K562 (cell line): Measurements from ENCODE around the gene LONRF2. TPM values are rescaled to one million over a fixed set of nuclear protein-coding genes. Genes with fewer than 3 reads are reported as not detected.

Source experiments
- BCLAF1 ChIP-seq, 2 experiments: fragments of 450-650 bp in 1 of 2; IDR thresholded peaks; 2 replicates each; pipeline ENCODE4 v1.6.1; 2011 to 2017; ENCODE audit warnings: low read depth in 2 of 2, antibody characterized with exemption in 1 of 2, borderline replicate concordance in 1 of 2, low read length in 1 of 2, mild to moderate bottlenecking in 1 of 2, mixed read lengths in 1 of 2; ENCODE audit not compliant: control insufficient read depth in 1 of 2
- CGGBP1 ChIP-seq: fragments of 250-450 bp; sonication (Bioruptor Pico); IDR thresholded peaks from 2 replicates; pipeline ENCODE4 v1.9.0; 2021; ENCODE audit warnings: mild to moderate bottlenecking
- ELF2 ChIP-seq: fragments of 250-450 bp; sonication (Bioruptor Pico); IDR thresholded peaks from 2 replicates; pipeline ENCODE4 v1.5.0; 2021; ENCODE audit warnings: mild to moderate bottlenecking
- ELK3 ChIP-seq: fragments of 450-650 bp; formaldehyde crosslinking; IDR thresholded peaks from 2 replicates; pipeline ENCODE4 v1.4.0; 2020; ENCODE audit warnings: mild to moderate bottlenecking
- HDGF ChIP-seq: fragments of 450-650 bp; IDR thresholded peaks from 2 replicates; pipeline ENCODE4 v1.6.1; 2016
- HSF4 ChIP-seq: fragments of 250-450 bp; sonication (Bioruptor Pico); IDR thresholded peaks from 2 replicates; pipeline ENCODE4 v2.1.2; 2022; ENCODE audit warnings: mild to moderate bottlenecking, moderate library complexity, borderline replicate concordance
- MXD1 ChIP-seq: fragments of 250-450 bp; sonication (Bioruptor Pico); IDR thresholded peaks from 2 replicates; pipeline ENCODE4 v1.8.0; 2021; ENCODE audit warnings: borderline replicate concordance, mild to moderate bottlenecking, moderate library complexity; ENCODE audit not compliant: poor library complexity, severe bottlenecking
- NELFE ChIP-seq: IDR thresholded peaks from 2 replicates; pipeline ENCODE4 v1.6.1; 2011; ENCODE audit warnings: mild to moderate bottlenecking; ENCODE audit not compliant: insufficient read depth, insufficient read length
- NFIC ChIP-seq: fragments of 450-650 bp; IDR thresholded peaks from 2 replicates; pipeline ENCODE4 v1.6.1; 2017; ENCODE audit warnings: mild to moderate bottlenecking, inconsistent platforms
- NR2C2 ChIP-seq, 2 experiments: fragments of 200-800 bp in 1 of 2; sonication (Bioruptor generic) in 1 of 2; sonication (generic) in 1 of 2; formaldehyde crosslinking in 1 of 2; IDR thresholded peaks; 2 replicates each; pipeline versions ENCODE4 v1.6.1 to v1.8.0; 2016 to 2022; ENCODE audit warnings: mild to moderate bottlenecking in 1 of 2, missing compliant biosample characterization in 1 of 2, missing genetic modification characterization in 1 of 2, missing genetic modification reagents in 1 of 2
- POU5F1 ChIP-seq: fragments of 150-350 bp; IDR thresholded peaks from 2 replicates; pipeline ENCODE4 v1.6.1; 2014; ENCODE audit warnings: borderline replicate concordance, low read length, low read depth, mild to moderate bottlenecking; ENCODE audit not compliant: partially characterized antibody
- SRSF3 ChIP-seq: fragments of 200-400 bp; formaldehyde crosslinking; IDR thresholded peaks from 2 replicates; pipeline ENCODE4 v1.6.1; 2016; ENCODE audit warnings: mild to moderate bottlenecking, low read length, moderate library complexity; ENCODE audit not compliant: insufficient read depth
- TAF7 ChIP-seq: fragments of 450-650 bp; IDR thresholded peaks from 2 replicates; pipeline ENCODE4 v1.6.1; 2016; ENCODE audit warnings: missing genetic modification characterization, missing compliant biosample characterization
- TEAD4 ChIP-seq, 2 experiments: sonication (generic) in 1 of 2; formaldehyde crosslinking in 1 of 2; IDR thresholded peaks; 2 replicates each; pipeline versions ENCODE4 v1.6.1 to v1.8.0; 2012 to 2022; ENCODE audit warnings: borderline replicate concordance in 1 of 2, inconsistent platforms in 1 of 2, low read length in 1 of 2, mild to moderate bottlenecking in 1 of 2, missing genetic modification reagents in 1 of 2
- ZBTB17 ChIP-seq: fragments of 450-650 bp; formaldehyde crosslinking; IDR thresholded peaks from 2 replicates; pipeline ENCODE4 v1.4.0; 2020; ENCODE audit warnings: mild to moderate bottlenecking
- ZNF384 ChIP-seq: IDR thresholded peaks from 2 replicates; pipeline ENCODE4 v1.6.1; 2012; ENCODE audit warnings: low read depth, low read length, improper control_type of control experiment
- polyA plus RNA-seq, 8 experiments: library from polyadenylated mRNA; depleted of rRNA in 4 of 8; stranded (reverse) in 5 of 8; unstranded in 3 of 8; fragments of >200 nt; fragmentation: Nextera tagmentation in 2 of 8; fragmentation: Illumina TruSeq in 1 of 8; extraction: Ambion mirVana in 2 of 8; extraction: Trizol in 1 of 8; gene quantifications; 2 replicates each; pipeline versions ENCODE4 v1.2.1 to v1.2.3, GENCODE V29; 2011 to 2014; ENCODE audit warnings: inconsistent platforms in 1 of 8, missing spikeins in 1 of 8
- total RNA-seq, 7 experiments: library from RNA; depleted of rRNA in 6 of 7; stranded (reverse); fragments of >200 nt in 6 of 7; fragmentation: Illumina TruSeq in 2 of 7; extraction: Trizol in 2 of 7; gene quantifications; 2 replicates each; pipeline versions ENCODE4 v1.2.1 to v1.2.3, GENCODE V29; 2011 to 2021; ENCODE audit warnings: low replicate concordance in 1 of 7
- TF ChIP-seq, protein P1 (sequence below): IDR thresholded peaks from 2 replicates; pipeline ENCODE4 v1.6.1; 2016; ENCODE audit warnings: missing genetic modification characterization, missing compliant biosample characterization

LONRF2 gene
- total and polyA plus RNA-seq, 9 of the 15 experiments (the other 6 are each of a cell fraction or from before 2014, with no cell fraction given) = 0.35 to 5.0 (median 2.7) TPM

DNA sequence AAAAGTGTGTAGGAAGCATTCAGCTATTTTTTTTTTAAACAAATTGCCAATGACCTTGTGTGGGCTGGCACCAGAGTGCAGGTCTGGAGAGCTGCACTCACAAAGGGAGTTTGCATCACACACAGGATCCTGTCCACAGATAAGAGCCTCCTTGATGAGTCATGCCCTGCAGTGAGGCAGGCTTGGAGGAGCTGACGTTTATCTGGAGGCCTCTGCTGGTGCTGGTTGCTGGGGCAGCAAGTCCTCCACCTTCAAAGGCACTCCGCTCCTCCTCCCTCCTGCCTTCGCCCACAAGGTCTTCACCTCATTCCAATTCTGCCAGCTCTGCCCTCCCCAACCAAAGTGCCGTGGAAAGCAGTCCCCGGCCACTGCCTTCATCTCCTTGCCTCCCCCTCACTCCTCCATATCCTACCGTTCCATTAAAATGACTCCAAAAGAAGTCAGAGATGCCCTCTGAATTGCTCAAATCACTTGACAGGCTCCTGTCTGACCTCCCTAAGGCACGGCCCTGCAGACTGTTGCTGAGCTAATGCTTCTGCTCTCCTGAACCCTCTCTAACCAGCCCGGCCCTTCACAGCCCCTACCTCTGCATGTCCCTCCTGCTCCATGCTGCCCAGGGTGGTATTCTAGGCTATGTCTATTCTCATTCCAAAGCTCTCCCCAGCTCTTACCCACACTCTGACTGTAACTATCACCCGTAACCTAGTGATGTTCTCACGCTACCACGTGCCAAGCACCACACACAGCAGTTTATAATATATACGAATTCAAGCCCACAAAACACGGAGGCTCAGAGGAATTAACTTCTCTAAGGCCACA is 30.9 kb downstream of the LONRF2 start (continued):
- TF ChIP-seq, protein P1, sequence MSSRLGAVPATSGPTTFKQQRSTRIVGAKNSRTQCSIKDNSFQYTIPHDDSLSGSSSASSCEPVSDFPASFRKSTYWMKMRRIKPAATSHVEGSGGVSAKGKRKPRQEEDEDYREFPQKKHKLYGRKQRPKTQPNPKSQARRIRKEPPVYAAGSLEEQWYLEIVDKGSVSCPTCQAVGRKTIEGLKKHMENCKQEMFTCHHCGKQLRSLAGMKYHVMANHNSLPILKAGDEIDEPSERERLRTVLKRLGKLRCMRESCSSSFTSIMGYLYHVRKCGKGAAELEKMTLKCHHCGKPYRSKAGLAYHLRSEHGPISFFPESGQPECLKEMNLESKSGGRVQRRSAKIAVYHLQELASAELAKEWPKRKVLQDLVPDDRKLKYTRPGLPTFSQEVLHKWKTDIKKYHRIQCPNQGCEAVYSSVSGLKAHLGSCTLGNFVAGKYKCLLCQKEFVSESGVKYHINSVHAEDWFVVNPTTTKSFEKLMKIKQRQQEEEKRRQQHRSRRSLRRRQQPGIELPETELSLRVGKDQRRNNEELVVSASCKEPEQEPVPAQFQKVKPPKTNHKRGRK (tag) = no peak
- TF ChIP-seq POU5F1 (no peak), HDGF (peak; percentile 87; the same call in 1 of the 2 replicates), NR2C2 (CRISPR knock-in tag; IDR thresholded peaks at IDR 0.05) (no peak), NR2C2 (tag; IDR thresholded peaks at IDR 0.05) (peak; percentile 76), NFIC (peak; percentile 59; the same call in 1 of the 2 replicates), HSF4 (CRISPR knock-in tag) (no peak), TEAD4 (IDR thresholded peaks at IDR 0.05; ENCODE audit: low read length) (peak; percentile 83), TEAD4 (CRISPR knock-in tag; IDR thresholded peaks at IDR 0.05; ENCODE audit: borderline replicate concordance) (no peak), ZBTB17 (CRISPR knock-in tag) (no peak), ELF2 (CRISPR knock-in tag) (0 out of 2 replicates have a peak, but pooled peaks have one; percentile 11), BCLAF1 (IDR thresholded peaks at IDR 0.05; ENCODE audit: borderline replicate concordance in 1 of 2, control insufficient read depth in 1 of 2, low read depth in 2 of 2, low read length in 1 of 2) (peak in 1 of 2 experiments; percentile 44; a peak in 1 of 4 replicates), SRSF3 (no peak), ELK3 (CRISPR knock-in tag) (no peak), TAF7 (peak; percentile 10; the same call in 1 of the 2 replicates), CGGBP1 (no peak), MXD1 (CRISPR knock-in tag) (no peak), ZNF384 (peak; percentile 92), NELFE (no peak)
